Upper lobe of left lung (tissue), 6 donors: ENCODE measurements around the gene CSH1. TPM values are rescaled to one million over a fixed set of nuclear protein-coding genes. Genes with fewer than 3 reads are reported as not detected.
"Not testable (repeated sequence)": the region's sequence is repeated elsewhere in the genome, so short reads cannot be mapped to it uniquely, and the experiment has no call there.

Experiments used
- ATAC-seq, 2 donors: fragments of 200-7000 bp; cut with Tn5 transposase; one replicate each; pipeline ENCODE4 v1.9.1; 2022; ENCODE audit warnings: mild to moderate bottlenecking in 2 of 2, moderate library complexity in 2 of 2; ENCODE audit not compliant: low FRiP score in 2 of 2
- DNase-seq, 2 donors: peaks; one replicate each; pipeline ENCODE4 v3.0.0-alpha.2; 2019 to 2020
- H3K27ac ChIP-seq, 4 donors: fragments of 200-600 bp; sonication (generic); one replicate each; pipeline ENCODE4 v1.5.1; 2016 to 2019
- H3K27me3 ChIP-seq, 4 donors: fragments of 200-600 bp; sonication (generic); one replicate each; pipeline ENCODE4 v1.5.1; 2017 to 2019
- H3K36me3 ChIP-seq, 4 donors: fragments of 200-600 bp; sonication (generic); one replicate each; pipeline ENCODE4 v1.5.1; 2016 to 2019
- H3K4me1 ChIP-seq, 4 donors: fragments of 200-600 bp; sonication (generic); one replicate each; pipeline ENCODE4 v1.5.1; 2018 to 2019
- H3K4me3 ChIP-seq, 4 donors: fragments of 200-600 bp; sonication (generic); one replicate each; pipeline ENCODE4 v1.5.1; 2017 to 2019; ENCODE audit warnings: mild to moderate bottlenecking in 2 of 4, moderate library complexity in 1 of 4
- H3K9me3 ChIP-seq, 4 donors: fragments of 200-600 bp; sonication (generic); one replicate each; pipeline ENCODE4 v1.5.1; 2018 to 2019
- CTCF ChIP-seq, 6 experiments: fragments of 450-650 bp in 4 of 6; fragments of 200-600 bp in 2 of 6; sonication (generic) in 2 of 6; IDR thresholded peaks; one replicate each; pipeline ENCODE4 v1.5.1; 2016 to 2019; ENCODE audit warnings: antibody characterized with exemption in 6 of 6
- POLR2A ChIP-seq, 4 donors: fragments of 450-650 bp; IDR thresholded peaks; one replicate each; pipeline ENCODE4 v1.5.1; 2016 to 2017; ENCODE audit warnings: antibody characterized with exemption in 4 of 4, mild to moderate bottlenecking in 2 of 4
- POLR2AphosphoS5 ChIP-seq, 2 donors: sonication (generic); formaldehyde crosslinking; IDR thresholded peaks; one replicate each; pipeline ENCODE4 v1.5.1; 2017; ENCODE audit warnings: antibody characterized with exemption in 2 of 2
- WGBS, 2 donors: methylation state at CpG; one replicate each; pipeline ENCODE4 v1.1.5; 2017 to 2018; 5-methylcytosine and 5-hydroxymethylcytosine counted together
- total RNA-seq, 6 donors: library from RNA; depleted of rRNA in 4 of 6; stranded (reverse); fragments of >200 nt in 4 of 6; gene quantifications; one replicate each; pipeline versions ENCODE4 v1.1.0 to v1.2.1, GENCODE V29; 2016 to 2021
- donor health status: DM: no; HTN: no; CAD: no; lungs with moderate emphysema.
- donor health status: DM: no; HTN: yes; CAD: no; lungs with severe emphysema.

Gene CSH1
- total RNA-seq, 6 donors from 2014 or later: not detected

GRCh38 chr17:63894021-63894420 lies 2.4 kb downstream of the CSH1 start:
- H3K36me3 ChIP-seq, ATAC-seq, DNase-seq, H3K27me3 ChIP-seq, H3K27ac ChIP-seq, H3K4me3 ChIP-seq, H3K4me1 ChIP-seq, H3K9me3 ChIP-seq: not testable (repeated sequence)
- WGBS, 2 donors: 67 to 82% methylated on average over 3 of the region's 3 CpGs

- not testable (repeated sequence) for H3K36me3 ChIP-seq, H3K4me3 ChIP-seq, H3K4me1 ChIP-seq, DNase-seq, ATAC-seq, H3K9me3 ChIP-seq, H3K27ac ChIP-seq, H3K27me3 ChIP-seq
- 60 to 66% methylated on average over 11 of the region's 11 CpGs for WGBS, 2 donors
These were observed 3.9 kb downstream of the CSH1 start for GRCh38 chr17:63892316-63893037.

GRCh38 chr17:63889026-63889848 lies 7.1 kb downstream of the CSH1 start:
- H3K27ac ChIP-seq, H3K36me3 ChIP-seq, H3K27me3 ChIP-seq, H3K9me3 ChIP-seq, DNase-seq, H3K4me1 ChIP-seq, H3K4me3 ChIP-seq: not testable (repeated sequence)
- ATAC-seq: peak in 1 of 2 donors; percentile 87
- WGBS, 2 donors: 26 to 32% methylated on average over 12 to 13 of the region's 13 CpGs
- TF ChIP-seq CTCF (IDR thresholded peaks at IDR 0.05): peak in 4 of 6 experiments; percentile 16 to 40 (median 37)

DNA sequence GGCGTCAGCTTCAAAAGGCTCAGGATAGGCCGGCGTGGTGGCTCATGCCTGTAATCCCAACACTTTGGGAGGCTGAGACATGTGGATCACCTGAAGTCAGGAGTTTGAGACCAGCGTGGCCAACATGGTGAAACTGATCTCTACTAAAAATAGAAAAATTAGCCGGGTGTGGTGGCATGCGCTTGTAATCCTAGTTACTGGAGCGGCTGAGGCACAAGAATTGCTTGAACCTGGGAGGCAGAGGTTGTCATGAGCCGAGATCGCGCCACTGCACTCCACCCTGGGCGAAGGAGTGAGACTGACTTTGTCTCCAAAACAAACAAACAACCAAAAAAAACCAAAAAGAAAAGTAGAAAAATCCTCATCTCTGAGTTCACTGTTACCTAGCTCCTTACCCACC lies 11.3 kb downstream of the CSH1 start:
- 90 to 95% methylated on average over 11 of the region's 11 CpGs for WGBS, 2 donors
- H3K27ac ChIP-seq, H3K9me3 ChIP-seq, H3K4me1 ChIP-seq, H3K4me3 ChIP-seq, H3K36me3 ChIP-seq, DNase-seq, H3K27me3 ChIP-seq, ATAC-seq: not testable (repeated sequence)

GRCh38 chr17:63882626-63883126 lies 13.7 kb downstream of the CSH1 start:
- not testable (repeated sequence) for DNase-seq, ATAC-seq, H3K27me3 ChIP-seq, H3K27ac ChIP-seq, H3K4me3 ChIP-seq, H3K36me3 ChIP-seq, H3K9me3 ChIP-seq, H3K4me1 ChIP-seq
- WGBS, 2 donors: 65 to 71% methylated on average over 7 to 9 of the region's 9 CpGs

GRCh38 chr17:63881935-63882601 lies 14.3 kb downstream of the CSH1 start, which contains the start of gene GH2:
GH2 (minus strand) TSS chr17:63881944; CDS start chr17:63881801, 143 bp downstream.
- H3K9me3 ChIP-seq: no peaks in the 10 kb centered on the region
- ATAC-seq (peak; percentile 77 to 79), DNase-seq (peak in 1 of 2 donors; percentile 41)
- 34 to 38% methylated on average over 14 to 15 of the region's 15 CpGs for WGBS, 2 donors
- no peak within 1 kb of the TSS for H3K4me3 ChIP-seq
- no peaks in the 10 kb centered on the region for H3K36me3 ChIP-seq
- no peaks in the 10 kb centered on the region for H3K4me1 ChIP-seq
- TF ChIP-seq CTCF (IDR thresholded peaks at IDR 0.05) (peak; percentile 36 to 77 (median 58)), POLR2AphosphoS5 (IDR thresholded peaks at IDR 0.05) (no peak), POLR2A (IDR thresholded peaks at IDR 0.05) (no peak)
- H3K27ac ChIP-seq: no peak within 1 kb of the TSS
- H3K27me3 ChIP-seq: no peaks in the 10 kb centered on the region

DNA sequence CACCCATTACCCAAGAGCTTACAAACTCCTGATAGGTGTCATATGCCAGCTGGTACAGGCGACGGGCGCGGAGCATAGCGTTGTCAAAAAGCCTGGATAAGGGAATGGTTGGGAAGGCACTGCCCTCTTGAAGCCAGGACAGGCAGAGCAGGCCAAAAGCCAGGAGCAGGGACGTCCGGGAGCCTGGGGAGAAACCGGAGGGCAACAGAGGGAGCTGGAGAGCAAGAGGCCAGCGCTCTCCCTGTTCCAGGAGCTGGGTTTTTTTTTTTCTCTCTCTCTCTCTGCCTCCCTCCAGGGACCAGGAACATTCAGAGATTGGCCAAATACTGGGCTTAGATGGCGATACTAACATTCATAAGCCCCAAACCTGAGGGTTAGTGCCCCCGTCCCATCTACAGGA lies 15.0 kb downstream of the CSH1 start:
- not testable (repeated sequence) for H3K4me1 ChIP-seq, DNase-seq, H3K27ac ChIP-seq, H3K9me3 ChIP-seq, ATAC-seq, H3K27me3 ChIP-seq, H3K36me3 ChIP-seq, H3K4me3 ChIP-seq
- WGBS, 2 donors: 69 to 71% methylated on average over 11 of the region's 11 CpGs
